ENCODE results near the gene PVR.

The PVR gene

GRCh38 chr19:44660081-44660480 is 16.4 kb downstream of the PVR start:
- ChIA-PET POLR2A (no interaction called here), CTCF (interaction anchor here (0.7 to 5.7 kb wide), 6 partner anchors 30 to 321 kb away, joined by 3 to 52 read pairs (median 4); no protein-coding TSS in a partner anchor)
- Histone ChIP-seq H3K4me1 (ENCODE audit: control insufficient read depth, insufficient read depth, low read length) (no peaks in the 10 kb centered on the region), H3K36me3 (ENCODE audit: control insufficient read depth in 2 of 2, insufficient read depth in 1 of 2, low read length in 2 of 2) (peaks cover 40 to 82% of the 10 kb centered on the region in 2 experiments), H3K27ac (ENCODE audit: extremely low read depth, low read depth, low read length) (no peak overlapping the region), H3K9me3 (ENCODE audit: control insufficient read depth, insufficient read depth, low read depth, low read length) (no peaks in the 10 kb centered on the region), H3K4me3 (ENCODE audit: low read depth, low read length) (no peak overlapping the region)
- TF ChIP-seq REPIN1 (tag by site-specific recombination; IDR thresholded peaks at IDR 0.05; ENCODE audit: low read depth), result peak; percentile 47; the same call in 1 of the 2 replicates
- no peak for TF ChIP-seq ZNF580 (tag by site-specific recombination; IDR thresholded peaks at IDR 0.05)

- CTCF ChIA-PET, result interaction anchor here (1.2 to 3.3 kb wide), 3 partner anchors 12 to 90 kb away, joined by 3 to 15 read pairs (median 4); no protein-coding TSS in a partner anchor
- Histone ChIP-seq H3K27ac (ENCODE audit: extremely low read depth, low read depth, low read length) (no peak overlapping the region), H3K9me3 (ENCODE audit: control insufficient read depth, insufficient read depth, low read depth, low read length) (no peaks in the 10 kb centered on the region), H3K4me3 (ENCODE audit: low read depth, low read length) (no peak overlapping the region), H3K36me3 (ENCODE audit: control insufficient read depth in 2 of 2, insufficient read depth in 1 of 2, low read length in 2 of 2) (peaks cover 31 to 71% of the 10 kb centered on the region in 2 experiments; a peak in 2 of 3 replicates), H3K4me1 (ENCODE audit: control insufficient read depth, insufficient read depth, low read length) (no peaks in the 10 kb centered on the region)
- POLR2A ChIA-PET, result no interaction called here
- TF ChIP-seq, protein P1, sequence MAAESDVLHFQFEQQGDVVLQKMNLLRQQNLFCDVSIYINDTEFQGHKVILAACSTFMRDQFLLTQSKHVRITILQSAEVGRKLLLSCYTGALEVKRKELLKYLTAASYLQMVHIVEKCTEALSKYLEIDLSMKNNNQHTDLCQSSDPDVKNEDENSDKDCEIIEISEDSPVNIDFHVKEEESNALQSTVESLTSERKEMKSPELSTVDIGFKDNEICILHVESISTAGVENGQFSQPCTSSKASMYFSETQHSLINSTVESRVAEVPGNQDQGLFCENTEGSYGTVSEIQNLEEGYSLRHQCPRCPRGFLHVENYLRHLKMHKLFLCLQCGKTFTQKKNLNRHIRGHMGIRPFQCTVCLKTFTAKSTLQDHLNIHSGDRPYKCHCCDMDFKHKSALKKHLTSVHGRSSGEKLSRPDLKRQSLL (tag by site-specific recombination; IDR thresholded peaks at IDR 0.05), result no peak
- TF ChIP-seq ZBTB17 (tag by site-specific recombination; IDR thresholded peaks at IDR 0.05) (no peak), ZNF138 (tag by site-specific recombination; IDR thresholded peaks at IDR 0.05; ENCODE audit: borderline replicate concordance) (no peak), ELK4 (IDR thresholded peaks at IDR 0.05; ENCODE audit: borderline replicate concordance, low read depth, low read length) (no peak), ZNF302 (tag by site-specific recombination; IDR thresholded peaks at IDR 0.05; ENCODE audit: low read depth) (no peak), ZNF501 (tag by site-specific recombination; IDR thresholded peaks at IDR 0.05) (no peak), ZNF549 (tag by site-specific recombination; IDR thresholded peaks at IDR 0.05) (no peak), ZSCAN23 (tag by site-specific recombination; IDR thresholded peaks at IDR 0.05) (no peak), ZNF596 (tag by site-specific recombination; IDR thresholded peaks at IDR 0.05) (no peak), ZNF514 (tag by site-specific recombination; IDR thresholded peaks at IDR 0.05) (no peak), ZNF768 (tag by site-specific recombination; IDR thresholded peaks at IDR 0.05) (no peak), ZNF280D (tag by site-specific recombination; IDR thresholded peaks at IDR 0.05) (no peak), ZNF132 (tag by site-specific recombination; IDR thresholded peaks at IDR 0.05; ENCODE audit: borderline replicate concordance) (no peak), ZNF184 (tag by site-specific recombination; IDR thresholded peaks at IDR 0.05) (no peak), SP2 (tag by site-specific recombination; IDR thresholded peaks at IDR 0.05) (no peak), ZNF114 (tag by site-specific recombination; IDR thresholded peaks at IDR 0.05) (no peak), ZNF843 (tag by site-specific recombination; IDR thresholded peaks at IDR 0.05) (no peak), ZFP41 (tag by site-specific recombination; IDR thresholded peaks at IDR 0.05; ENCODE audit: borderline replicate concordance) (no peak)
- TF ChIP-seq, protein P2, sequence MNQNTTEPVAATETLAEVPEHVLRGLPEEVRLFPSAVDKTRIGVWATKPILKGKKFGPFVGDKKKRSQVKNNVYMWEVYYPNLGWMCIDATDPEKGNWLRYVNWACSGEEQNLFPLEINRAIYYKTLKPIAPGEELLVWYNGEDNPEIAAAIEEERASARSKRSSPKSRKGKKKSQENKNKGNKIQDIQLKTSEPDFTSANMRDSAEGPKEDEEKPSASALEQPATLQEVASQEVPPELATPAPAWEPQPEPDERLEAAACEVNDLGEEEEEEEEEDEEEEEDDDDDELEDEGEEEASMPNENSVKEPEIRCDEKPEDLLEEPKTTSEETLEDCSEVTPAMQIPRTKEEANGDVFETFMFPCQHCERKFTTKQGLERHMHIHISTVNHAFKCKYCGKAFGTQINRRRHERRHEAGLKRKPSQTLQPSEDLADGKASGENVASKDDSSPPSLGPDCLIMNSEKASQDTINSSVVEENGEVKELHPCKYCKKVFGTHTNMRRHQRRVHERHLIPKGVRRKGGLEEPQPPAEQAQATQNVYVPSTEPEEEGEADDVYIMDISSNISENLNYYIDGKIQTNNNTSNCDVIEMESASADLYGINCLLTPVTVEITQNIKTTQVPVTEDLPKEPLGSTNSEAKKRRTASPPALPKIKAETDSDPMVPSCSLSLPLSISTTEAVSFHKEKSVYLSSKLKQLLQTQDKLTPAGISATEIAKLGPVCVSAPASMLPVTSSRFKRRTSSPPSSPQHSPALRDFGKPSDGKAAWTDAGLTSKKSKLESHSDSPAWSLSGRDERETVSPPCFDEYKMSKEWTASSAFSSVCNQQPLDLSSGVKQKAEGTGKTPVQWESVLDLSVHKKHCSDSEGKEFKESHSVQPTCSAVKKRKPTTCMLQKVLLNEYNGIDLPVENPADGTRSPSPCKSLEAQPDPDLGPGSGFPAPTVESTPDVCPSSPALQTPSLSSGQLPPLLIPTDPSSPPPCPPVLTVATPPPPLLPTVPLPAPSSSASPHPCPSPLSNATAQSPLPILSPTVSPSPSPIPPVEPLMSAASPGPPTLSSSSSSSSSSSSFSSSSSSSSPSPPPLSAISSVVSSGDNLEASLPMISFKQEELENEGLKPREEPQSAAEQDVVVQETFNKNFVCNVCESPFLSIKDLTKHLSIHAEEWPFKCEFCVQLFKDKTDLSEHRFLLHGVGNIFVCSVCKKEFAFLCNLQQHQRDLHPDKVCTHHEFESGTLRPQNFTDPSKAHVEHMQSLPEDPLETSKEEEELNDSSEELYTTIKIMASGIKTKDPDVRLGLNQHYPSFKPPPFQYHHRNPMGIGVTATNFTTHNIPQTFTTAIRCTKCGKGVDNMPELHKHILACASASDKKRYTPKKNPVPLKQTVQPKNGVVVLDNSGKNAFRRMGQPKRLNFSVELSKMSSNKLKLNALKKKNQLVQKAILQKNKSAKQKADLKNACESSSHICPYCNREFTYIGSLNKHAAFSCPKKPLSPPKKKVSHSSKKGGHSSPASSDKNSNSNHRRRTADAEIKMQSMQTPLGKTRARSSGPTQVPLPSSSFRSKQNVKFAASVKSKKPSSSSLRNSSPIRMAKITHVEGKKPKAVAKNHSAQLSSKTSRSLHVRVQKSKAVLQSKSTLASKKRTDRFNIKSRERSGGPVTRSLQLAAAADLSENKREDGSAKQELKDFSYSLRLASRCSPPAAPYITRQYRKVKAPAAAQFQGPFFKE (tag by site-specific recombination; IDR thresholded peaks at IDR 0.05; ENCODE audit: borderline replicate concordance), result no peak
These were observed 17.5 kb downstream of the PVR start for GRCh38 chr19:44661205-44661604.

All from HEK293 (cell line).